Kidney (tissue), 14 donors: ENCODE data around the gene FGGY. TPM values are rescaled to one million over a fixed set of nuclear protein-coding genes. Genes with fewer than 3 reads are reported as not detected.
A peak's percentile ranks its signal among the peaks of the same experiment; 100 is the strongest.

Source experiments
- DNase-seq, 5 donors: peaks; one replicate each; pipeline ENCODE4 v3.0.0-alpha.2; 2013 to 2020
- FAIRE-seq: peaks from 2 replicates; lab custom pipeline; 2012; peaks lifted over from hg19 to GRCh38; lab: Jason Lieb, UNC
- H3K27ac ChIP-seq, 2 donors: one replicate each; pipeline ENCODE4 v1.7.0; 2013; ENCODE audit warnings: low read depth in 2 of 2, low read length in 2 of 2, inconsistent platforms in 1 of 2
- H3K27me3 ChIP-seq: one replicate; pipeline ENCODE4 v1.7.1; 2013; ENCODE audit warnings: low read length, inconsistent platforms; ENCODE audit not compliant: control insufficient read depth, insufficient read depth
- H3K36me3 ChIP-seq, 3 donors: one replicate each; pipeline versions ENCODE4 v1.7.0 to v1.7.1; 2013; ENCODE audit warnings: low read length in 3 of 3, control low read depth in 1 of 3, inconsistent platforms in 1 of 3; ENCODE audit not compliant: insufficient read depth in 3 of 3, control insufficient read depth in 2 of 3
- H3K4me1 ChIP-seq, 3 donors: one replicate each; pipeline versions ENCODE4 v1.7.0 to v1.7.1; 2013; ENCODE audit warnings: low read length in 3 of 3, inconsistent platforms in 1 of 3, low read depth in 1 of 3; ENCODE audit not compliant: control insufficient read depth in 2 of 3, insufficient read depth in 2 of 3
- H3K4me3 ChIP-seq, 3 donors: one replicate each; pipeline versions ENCODE4 v1.7.0 to v1.8.1; 2013; ENCODE audit warnings: low read length in 3 of 3, control low read depth in 1 of 3, inconsistent platforms in 1 of 3
- H3K9ac ChIP-seq, 3 donors: one replicate each; pipeline versions ENCODE4 v1.7.0 to v1.7.1; 2013; ENCODE audit warnings: low read length in 3 of 3, control low read depth in 1 of 3, inconsistent platforms in 1 of 3
- H3K9me3 ChIP-seq, 3 donors: one replicate each; pipeline versions ENCODE4 v1.7.0 to v1.7.1; 2013; ENCODE audit warnings: low read length in 3 of 3, control low read depth in 1 of 3, inconsistent platforms in 1 of 3; ENCODE audit not compliant: control insufficient read depth in 2 of 3, insufficient read depth in 1 of 3
- intact Hi-C: fragments of 100-400 bp; cut with DNase I; formaldehyde crosslinking; loops from one replicate; pipeline ENCODE4 v1.11.1; 2022
- polyA plus RNA-seq: library from polyadenylated mRNA; stranded (reverse); fragments of 350-450 nt; fragmentation: Illumina TruSeq; extraction: RNeasy Lipid Tissue Mini Kit (QIAGEN cat#74804); gene quantifications from one replicate; pipeline ENCODE4 v1.2.3, GENCODE V29; 2014; ENCODE audit warnings: low read depth, low replicate concordance; ENCODE audit not compliant: insufficient read depth
- total RNA-seq: library from RNA; stranded (reverse); fragmentation: NEBNext Ultra II Directional; extraction: Animal tissue kit (Norgen Biotek cat#: 25700); gene quantifications from one replicate; pipeline ENCODE4 v1.2.1, GENCODE V29; 2021
- TF ChIP-seq, protein P1 (sequence below): IDR thresholded peaks from 3 replicates; pipeline ENCODE4 v1.5.1; 2012; ENCODE audit warnings: mild to moderate bottlenecking, moderate library complexity, borderline replicate concordance; ENCODE audit not compliant: insufficient read depth; ENCODE audit errors: extremely low read depth
- donor health status: control.
- donor health status: control.
- donor health status: control.
- donor health status: control.
- donor health status: control.
- donor health status: DM: yes; HTN: yes; CAD: no.
- donor health status: Normal renal cell carcinoma (clear cell type).

FGGY gene
- total and polyA plus RNA-seq, 2 donors from 2014 or later: 11.2 to 31.0 TPM

DNA sequence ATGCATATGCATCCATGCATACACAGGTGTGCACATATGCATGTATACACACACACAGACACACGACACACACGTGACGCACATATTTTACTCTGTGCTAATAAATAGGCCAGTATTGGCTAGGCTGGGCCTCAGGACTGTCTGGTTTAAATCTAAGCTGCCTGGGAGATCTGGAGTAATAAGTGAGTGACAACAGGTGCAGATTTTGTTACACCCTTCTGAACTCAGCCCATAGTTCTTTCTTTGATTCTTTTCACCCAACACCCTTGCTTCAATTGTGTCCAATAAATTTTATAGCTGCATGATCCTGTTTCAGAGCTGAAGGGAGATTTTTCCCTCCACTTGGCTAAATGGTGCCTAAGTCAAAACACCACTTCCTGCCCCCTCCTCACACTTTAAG is 132.8 kb downstream of the FGGY start:
- Histone ChIP-seq H3K4me3 (no peak overlapping the region), H3K36me3 (no peaks in the 10 kb centered on the region), H3K9me3 (no peaks in the 10 kb centered on the region), H3K9ac (no peak overlapping the region), H3K27me3 (no peaks in the 10 kb centered on the region), H3K27ac (no peak overlapping the region), H3K4me1 (peaks cover 2 to 29% (median 6%) of the 10 kb centered on the region in 3 donors)
- DNase-seq (peak in 2 of 5 donors; percentile 57 to 62), FAIRE-seq (no peak)
- TF ChIP-seq, protein P1, sequence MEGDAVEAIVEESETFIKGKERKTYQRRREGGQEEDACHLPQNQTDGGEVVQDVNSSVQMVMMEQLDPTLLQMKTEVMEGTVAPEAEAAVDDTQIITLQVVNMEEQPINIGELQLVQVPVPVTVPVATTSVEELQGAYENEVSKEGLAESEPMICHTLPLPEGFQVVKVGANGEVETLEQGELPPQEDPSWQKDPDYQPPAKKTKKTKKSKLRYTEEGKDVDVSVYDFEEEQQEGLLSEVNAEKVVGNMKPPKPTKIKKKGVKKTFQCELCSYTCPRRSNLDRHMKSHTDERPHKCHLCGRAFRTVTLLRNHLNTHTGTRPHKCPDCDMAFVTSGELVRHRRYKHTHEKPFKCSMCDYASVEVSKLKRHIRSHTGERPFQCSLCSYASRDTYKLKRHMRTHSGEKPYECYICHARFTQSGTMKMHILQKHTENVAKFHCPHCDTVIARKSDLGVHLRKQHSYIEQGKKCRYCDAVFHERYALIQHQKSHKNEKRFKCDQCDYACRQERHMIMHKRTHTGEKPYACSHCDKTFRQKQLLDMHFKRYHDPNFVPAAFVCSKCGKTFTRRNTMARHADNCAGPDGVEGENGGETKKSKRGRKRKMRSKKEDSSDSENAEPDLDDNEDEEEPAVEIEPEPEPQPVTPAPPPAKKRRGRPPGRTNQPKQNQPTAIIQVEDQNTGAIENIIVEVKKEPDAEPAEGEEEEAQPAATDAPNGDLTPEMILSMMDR: no peak
- intact Hi-C loops: no loop called here

DNA sequence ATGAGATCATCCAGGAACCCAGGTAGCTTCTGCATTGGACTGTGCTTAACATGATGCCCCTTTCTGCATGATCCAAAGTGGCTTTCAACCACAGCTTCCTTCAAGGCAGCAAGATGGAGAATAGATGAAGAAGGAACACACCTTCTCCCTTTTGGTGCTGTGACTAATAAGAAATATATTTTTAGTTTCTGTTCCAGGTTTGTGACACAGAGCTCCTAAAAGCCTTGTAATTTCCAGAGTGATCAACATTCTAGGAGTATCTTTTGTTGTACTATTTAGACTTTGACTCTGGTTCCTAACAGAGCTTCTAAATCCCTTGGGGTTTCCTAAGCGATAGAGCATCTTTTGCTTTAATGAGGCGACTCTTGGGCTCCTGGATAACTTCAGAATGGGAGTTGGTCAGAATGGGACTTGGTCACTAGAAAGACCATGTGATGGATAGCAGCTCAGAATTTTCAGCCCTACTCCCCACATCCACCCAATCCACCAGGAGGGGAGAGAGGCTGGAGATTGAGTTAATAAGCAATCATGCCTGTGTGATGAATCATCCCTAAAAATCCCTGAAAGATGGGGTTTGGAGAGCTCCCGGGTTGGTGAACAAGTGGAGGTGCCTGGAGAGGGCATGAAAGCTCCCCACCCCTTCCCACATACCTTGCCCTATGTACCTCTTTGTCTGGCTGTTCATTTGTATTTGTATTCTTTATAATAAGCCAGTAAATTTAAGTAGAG is 134.8 kb downstream of the FGGY start:
- H3K36me3 ChIP-seq: no peaks in the 10 kb centered on the region
- H3K27me3 ChIP-seq: no peaks in the 10 kb centered on the region
- peaks cover 2 to 37% (median 17%) of the 10 kb centered on the region in 3 donors for H3K4me1 ChIP-seq
- DNase-seq (no peak), FAIRE-seq (no peak)
- no peak overlapping the region for H3K4me3 ChIP-seq
- intact Hi-C loops: no loop called here
- peak overlapping the region in 1 of 2 donors; percentile 76 for H3K27ac ChIP-seq
- TF ChIP-seq, protein P1: no peak
- no peaks in the 10 kb centered on the region for H3K9me3 ChIP-seq
- no peak overlapping the region for H3K9ac ChIP-seq

DNA sequence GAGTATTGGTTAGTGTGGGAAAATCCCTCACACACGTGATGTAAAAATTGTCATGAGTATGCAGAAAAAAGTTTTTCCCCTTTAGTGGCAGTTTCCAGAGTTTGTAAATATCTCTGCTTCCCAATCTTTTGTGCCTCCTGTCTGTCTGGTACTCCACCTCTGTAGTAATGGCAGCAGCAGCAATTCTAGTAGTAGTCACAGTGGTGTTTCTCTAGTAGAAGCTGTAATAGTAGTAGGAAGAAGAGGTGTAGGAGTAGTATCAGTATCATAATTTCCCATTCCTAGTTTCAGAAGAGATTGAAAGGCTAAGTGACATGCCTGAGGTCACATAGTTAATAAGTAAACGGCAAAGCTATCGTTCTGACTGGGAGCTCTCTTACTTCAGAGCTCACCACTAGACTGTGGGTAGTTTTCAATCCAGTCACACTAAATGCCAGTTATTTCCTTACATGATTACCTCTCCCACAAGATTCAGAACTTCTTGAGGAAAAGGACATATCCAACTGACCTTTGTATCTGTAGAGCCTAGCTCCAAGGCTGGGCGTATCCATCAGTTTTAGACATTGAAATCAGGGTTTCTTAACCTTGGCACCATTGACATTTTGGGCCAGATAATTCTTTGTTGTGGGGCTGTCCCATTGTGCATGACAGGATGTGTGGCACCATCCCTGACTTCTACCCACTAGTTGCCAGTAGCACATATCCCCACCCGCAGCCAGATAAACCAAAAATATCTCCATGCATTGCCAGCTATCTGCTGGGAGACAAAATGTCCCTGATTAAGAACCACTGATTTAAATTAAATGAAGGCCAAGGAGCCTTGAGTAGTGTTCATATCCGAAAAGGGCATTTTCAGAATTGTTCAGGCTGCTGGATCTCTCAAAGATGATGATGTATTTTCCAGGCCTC is 135.9 kb downstream of the FGGY start:
- Histone ChIP-seq H3K36me3 (no peaks in the 10 kb centered on the region), H3K27ac (peak overlapping the region; percentile 63 to 76), H3K4me3 (no peak overlapping the region), H3K4me1 (peaks cover 2 to 39% (median 20%) of the 10 kb centered on the region in 3 donors), H3K27me3 (no peaks in the 10 kb centered on the region), H3K9me3 (no peaks in the 10 kb centered on the region), H3K9ac (no peak overlapping the region)
- DNase-seq (peak in 2 of 5 donors; percentile 74 to 79), FAIRE-seq (peak; percentile 27)
- TF ChIP-seq, protein P1: no peak
- intact Hi-C loops: no loop called here
